Uterine smooth muscle cell (primary cell): ENCODE results near the gene ITGB1BP1. TPM values are rescaled to one million over a fixed set of nuclear protein-coding genes. Genes with fewer than 3 reads are reported as not detected.

ENCODE experiments used
- total RNA-seq: library from RNA; depleted of rRNA; stranded (reverse); fragments of >200 nt; gene quantifications from 2 replicates; pipeline ENCODE4 v1.2.3, GENCODE V29; 2014

Gene ITGB1BP1, protein sequence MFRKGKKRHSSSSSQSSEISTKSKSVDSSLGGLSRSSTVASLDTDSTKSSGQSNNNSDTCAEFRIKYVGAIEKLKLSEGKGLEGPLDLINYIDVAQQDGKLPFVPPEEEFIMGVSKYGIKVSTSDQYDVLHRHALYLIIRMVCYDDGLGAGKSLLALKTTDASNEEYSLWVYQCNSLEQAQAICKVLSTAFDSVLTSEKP
- total RNA-seq: 65.4 and 76.9 TPM in 2 replicates

DNA sequence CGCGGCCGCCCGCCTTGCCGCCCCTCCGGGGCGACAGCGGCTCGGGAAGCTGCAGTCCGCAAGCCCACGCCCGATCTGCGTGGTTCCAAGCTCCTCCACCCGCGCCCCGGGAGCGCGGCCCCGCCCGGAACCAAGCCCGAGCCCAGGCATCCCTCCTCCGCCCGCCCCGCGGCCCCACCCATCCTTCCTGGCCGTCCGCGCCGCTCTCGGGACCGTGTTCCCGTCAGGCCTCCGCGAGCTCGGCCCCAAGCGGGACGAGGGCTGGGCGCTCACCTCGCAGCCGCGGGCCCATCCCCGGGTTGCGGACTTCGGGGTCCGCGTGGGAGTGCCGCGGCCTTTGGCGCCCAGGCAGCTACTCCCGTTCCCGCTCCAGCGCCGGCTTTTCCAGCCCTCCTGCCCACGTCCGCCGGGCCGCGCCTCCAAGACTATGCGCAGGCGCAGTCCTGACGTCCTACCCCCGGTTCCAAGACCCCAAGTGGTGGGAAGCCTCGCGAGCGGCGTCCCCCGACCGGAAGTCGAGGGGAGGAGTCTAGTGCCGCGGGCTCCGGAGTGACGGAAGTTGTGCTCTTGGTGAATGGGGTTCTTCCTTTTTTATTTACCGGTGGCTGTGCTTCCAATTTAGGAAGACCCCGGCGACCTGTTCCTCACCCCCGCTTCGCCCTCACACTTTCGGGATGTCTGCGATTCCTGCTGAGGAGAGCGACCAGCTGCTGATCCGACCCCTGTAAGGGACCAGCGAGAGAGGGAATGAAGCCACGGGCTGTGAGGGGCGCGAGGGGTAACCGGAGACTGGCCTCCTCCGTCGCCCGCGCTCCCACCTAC, at the start of gene ITGB1BP1, which contains the start of gene CPSF3:
TSS of gene ITGB1BP1 (minus strand) at position 429 of the 822 bp plus-strand sequence. CDS start 4,831 bp downstream, outside the sequence.
TSS of gene CPSF3 (plus strand) at position 555 of the 822 bp plus-strand sequence. CDS start at position 675, 120 bp downstream.

Other genes starting within 250 kb of the ITGB1BP1 start
- gene ASAP2, start 216.7 kb downstream of the ITGB1BP1 start, total RNA-seq: 43.5 and 44.8 TPM in 2 replicates
- gene CPSF3, start 126 bp upstream of the ITGB1BP1 start, total RNA-seq: 68.1 and 110 TPM in 2 replicates
- gene IAH1, start 51.0 kb upstream of the ITGB1BP1 start, total RNA-seq: 68.9 and 70.1 TPM in 2 replicates
- 43.8 and 56.5 TPM in 2 replicates for gene ADAM17, start 132.3 kb upstream of the ITGB1BP1 start, total RNA-seq
- 259 and 420 TPM in 2 replicates for gene YWHAQ, start 207.5 kb upstream of the ITGB1BP1 start, total RNA-seq